Measurements from ENCODE around the gene GALNT11.

DNA sequence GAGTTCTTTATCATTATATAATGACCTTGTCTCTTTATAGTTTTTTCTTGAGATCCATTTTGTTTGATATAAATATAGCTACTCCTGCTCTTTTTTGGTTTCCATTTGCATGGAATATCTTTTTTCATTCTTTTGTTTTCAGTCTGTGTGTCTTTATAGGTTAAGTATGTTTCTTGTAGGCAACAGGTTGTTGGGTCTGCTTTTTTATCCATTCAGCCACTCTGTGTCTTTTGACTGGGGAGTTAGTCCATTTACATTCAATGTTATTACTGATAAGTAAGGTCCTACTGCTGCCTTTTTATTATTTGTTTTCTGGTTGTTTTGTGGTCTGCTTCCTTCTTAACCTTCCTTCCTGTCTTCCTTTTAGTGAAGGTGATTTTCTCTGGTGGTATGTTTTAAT lies 21.1 kb downstream of the GALNT11 start:
- TF ChIP-seq POLR2A (IDR thresholded peaks at IDR 0.05), result no peak
- TF ChIP-seq, protein P1, sequence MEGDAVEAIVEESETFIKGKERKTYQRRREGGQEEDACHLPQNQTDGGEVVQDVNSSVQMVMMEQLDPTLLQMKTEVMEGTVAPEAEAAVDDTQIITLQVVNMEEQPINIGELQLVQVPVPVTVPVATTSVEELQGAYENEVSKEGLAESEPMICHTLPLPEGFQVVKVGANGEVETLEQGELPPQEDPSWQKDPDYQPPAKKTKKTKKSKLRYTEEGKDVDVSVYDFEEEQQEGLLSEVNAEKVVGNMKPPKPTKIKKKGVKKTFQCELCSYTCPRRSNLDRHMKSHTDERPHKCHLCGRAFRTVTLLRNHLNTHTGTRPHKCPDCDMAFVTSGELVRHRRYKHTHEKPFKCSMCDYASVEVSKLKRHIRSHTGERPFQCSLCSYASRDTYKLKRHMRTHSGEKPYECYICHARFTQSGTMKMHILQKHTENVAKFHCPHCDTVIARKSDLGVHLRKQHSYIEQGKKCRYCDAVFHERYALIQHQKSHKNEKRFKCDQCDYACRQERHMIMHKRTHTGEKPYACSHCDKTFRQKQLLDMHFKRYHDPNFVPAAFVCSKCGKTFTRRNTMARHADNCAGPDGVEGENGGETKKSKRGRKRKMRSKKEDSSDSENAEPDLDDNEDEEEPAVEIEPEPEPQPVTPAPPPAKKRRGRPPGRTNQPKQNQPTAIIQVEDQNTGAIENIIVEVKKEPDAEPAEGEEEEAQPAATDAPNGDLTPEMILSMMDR (IDR thresholded peaks at IDR 0.05), result no peak
